Measurements from ENCODE around the gene NUP210. TPM values are rescaled to one million over a fixed set of nuclear protein-coding genes. Genes with fewer than 3 reads are reported as not detected.

Gene NUP210
- total RNA-seq, 2 donors from 2014 or later, result 106 to 224 TPM

DNA sequence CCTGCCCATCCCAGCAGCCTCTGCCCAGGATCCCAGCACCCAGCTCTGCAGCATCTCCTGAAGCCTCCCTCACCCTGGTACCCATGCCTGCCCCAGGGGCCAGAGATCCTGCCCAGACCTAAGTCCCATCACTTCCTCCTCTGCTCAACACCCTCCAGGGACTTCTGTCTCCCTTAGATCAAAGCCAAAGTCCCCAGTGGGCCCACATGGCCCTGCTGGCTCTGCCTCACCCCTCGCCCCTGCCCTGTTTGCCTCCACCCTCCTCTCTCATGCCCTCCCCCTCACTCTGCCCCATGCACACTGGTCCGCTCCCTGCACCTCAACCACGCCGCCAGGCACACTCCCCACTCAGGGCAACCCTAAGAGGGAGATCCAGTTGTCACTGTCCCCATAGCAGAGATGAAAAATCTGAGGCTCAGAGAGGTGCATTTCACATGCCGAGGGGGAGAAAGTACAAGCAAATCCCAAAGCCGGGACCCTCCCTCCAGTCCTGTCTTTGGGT, 146.5 kb downstream of the NUP210 start:
- no peaks in the 10 kb centered on the region for H3K9me3 Mint-ChIP-seq
- peaks cover 0 to 7% of the 10 kb centered on the region in 2 donors for H3K27me3 Mint-ChIP-seq
- no peak overlapping the region for H3K27ac Mint-ChIP-seq

DNA sequence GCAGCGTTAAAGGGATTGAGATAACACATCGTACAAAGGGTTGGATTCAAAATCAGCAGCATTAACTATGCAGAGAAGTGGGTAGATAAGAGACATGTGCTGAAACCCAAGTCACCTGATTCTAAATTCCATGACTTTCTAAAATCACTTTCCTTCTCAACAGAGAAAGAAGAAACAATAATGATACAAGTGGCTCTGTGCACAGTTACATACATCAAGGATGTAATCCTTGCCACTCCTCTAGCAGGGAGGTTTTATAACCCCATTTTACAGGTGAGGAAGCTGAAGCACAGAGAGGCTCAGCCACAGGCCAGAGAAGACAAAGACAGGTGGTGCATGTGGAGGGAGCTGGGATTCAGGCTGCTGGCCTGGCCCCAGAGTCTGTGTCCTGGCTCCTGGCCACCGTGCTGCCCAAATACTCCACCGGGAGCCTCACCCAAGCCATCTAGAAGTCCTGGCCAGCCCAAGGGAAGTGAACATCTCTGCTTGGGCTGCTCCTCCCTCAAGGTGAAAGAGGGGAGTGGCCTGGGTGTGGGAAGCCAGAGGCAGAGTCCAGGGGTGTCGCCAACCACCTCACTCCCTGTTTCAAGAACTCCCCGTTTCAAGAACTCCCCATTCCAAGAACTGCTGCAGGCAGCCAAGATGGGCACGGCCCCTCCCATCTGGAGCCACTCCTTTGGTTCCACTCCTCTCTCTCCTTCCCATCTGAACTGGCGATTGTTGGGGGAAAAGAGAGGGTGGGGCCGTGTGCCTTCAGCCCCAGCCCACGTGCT, 147.1 kb downstream of the NUP210 start:
- Mint-ChIP-seq H3K4me3 (no peak overlapping the region), H3K27me3 (peaks cover 0 to 7% of the 10 kb centered on the region in 2 donors), H3K9me3 (no peaks in the 10 kb centered on the region), H3K27ac (no peak overlapping the region), H3K36me3 (no peaks in the 10 kb centered on the region), H3K4me1 (ENCODE audit: low read depth in 2 of 2) (no peaks in the 10 kb centered on the region)
- DNase-seq (ENCODE audit: low spot score) (no peak), ATAC-seq (no peak)

More for the DNA sequence above, 146.5 kb downstream of the NUP210 start:
- H3K4me3 Mint-ChIP-seq, result no peak overlapping the region
- DNase-seq (ENCODE audit: low spot score), result no peak
- peak; percentile 15 to 46 for ATAC-seq
- no peaks in the 10 kb centered on the region for H3K4me1 Mint-ChIP-seq (ENCODE audit: low read depth in 2 of 2)
- H3K36me3 Mint-ChIP-seq, result no peaks in the 10 kb centered on the region

DNA sequence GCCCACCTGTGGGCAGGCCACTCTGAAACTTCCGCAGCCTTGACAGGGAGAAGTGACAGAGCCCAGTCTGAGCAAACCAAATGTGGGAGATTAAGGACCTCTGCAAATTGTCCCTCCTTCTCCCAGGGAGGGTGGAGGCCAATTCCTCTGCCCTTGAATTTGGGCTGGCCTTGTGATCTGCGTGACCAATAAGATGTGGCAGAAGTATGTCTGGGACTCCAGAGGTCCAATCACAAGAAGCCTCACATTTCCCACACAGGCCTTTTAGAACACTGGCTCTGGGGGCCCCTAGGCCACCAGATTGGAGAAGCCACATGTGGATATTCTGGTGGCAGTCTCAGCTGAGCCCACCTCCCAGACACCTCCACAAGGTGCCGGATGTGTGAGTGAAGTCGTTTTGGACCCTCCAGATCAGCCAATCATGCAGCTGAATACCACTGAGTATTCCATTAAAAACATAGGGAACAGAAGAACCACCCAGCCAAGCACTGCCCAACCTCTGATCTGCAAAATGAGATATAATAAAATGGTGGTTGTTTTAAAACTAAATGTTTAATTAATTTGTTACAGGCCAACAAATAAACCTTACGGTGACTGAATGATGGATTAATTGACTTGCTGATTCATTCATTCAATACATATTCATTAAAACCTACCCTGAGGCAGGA, 150.3 kb downstream of the NUP210 start:
- Mint-ChIP-seq H3K27me3 (peaks cover 0 to 4% of the 10 kb centered on the region in 2 donors), H3K36me3 (no peaks in the 10 kb centered on the region), H3K4me3 (no peak overlapping the region), H3K27ac (no peak overlapping the region), H3K4me1 (ENCODE audit: low read depth in 2 of 2) (no peaks in the 10 kb centered on the region), H3K9me3 (no peaks in the 10 kb centered on the region)
- DNase-seq (ENCODE audit: low spot score) (no peak), ATAC-seq (no peak)

DNA sequence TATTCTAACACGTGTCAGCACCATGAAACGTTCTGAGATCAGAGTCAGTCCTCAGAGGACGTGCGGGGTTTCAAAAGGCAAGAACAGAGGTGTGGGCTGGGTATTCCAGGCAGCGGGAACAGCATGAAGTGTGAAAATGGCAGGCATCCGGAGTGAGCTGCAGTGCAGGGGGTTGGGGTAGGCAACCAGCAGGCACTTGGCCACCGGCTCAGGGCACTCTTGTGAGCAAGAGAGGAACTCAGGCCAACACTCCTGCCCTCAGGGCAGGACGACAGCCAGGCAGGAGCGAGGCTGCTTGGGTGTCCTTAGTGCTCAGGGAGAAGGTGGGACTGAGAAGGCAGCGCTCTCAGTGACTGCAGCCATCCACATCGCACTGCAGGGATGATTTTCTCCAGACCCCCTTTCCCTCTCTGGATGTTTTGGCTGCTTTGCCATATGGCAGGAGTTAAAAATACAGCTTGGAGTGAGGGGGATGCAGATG, 151.1 kb downstream of the NUP210 start:
- peaks cover 0 to 4% of the 10 kb centered on the region in 2 donors for H3K27me3 Mint-ChIP-seq
- no peak overlapping the region for H3K4me3 Mint-ChIP-seq
- H3K27ac Mint-ChIP-seq, result no peak overlapping the region
- no peaks in the 10 kb centered on the region for H3K36me3 Mint-ChIP-seq
- H3K9me3 Mint-ChIP-seq, result no peaks in the 10 kb centered on the region
- no peak for DNase-seq (ENCODE audit: low spot score)
- H3K4me1 Mint-ChIP-seq (ENCODE audit: low read depth in 2 of 2), result no peaks in the 10 kb centered on the region
- no peak for ATAC-seq

DNA sequence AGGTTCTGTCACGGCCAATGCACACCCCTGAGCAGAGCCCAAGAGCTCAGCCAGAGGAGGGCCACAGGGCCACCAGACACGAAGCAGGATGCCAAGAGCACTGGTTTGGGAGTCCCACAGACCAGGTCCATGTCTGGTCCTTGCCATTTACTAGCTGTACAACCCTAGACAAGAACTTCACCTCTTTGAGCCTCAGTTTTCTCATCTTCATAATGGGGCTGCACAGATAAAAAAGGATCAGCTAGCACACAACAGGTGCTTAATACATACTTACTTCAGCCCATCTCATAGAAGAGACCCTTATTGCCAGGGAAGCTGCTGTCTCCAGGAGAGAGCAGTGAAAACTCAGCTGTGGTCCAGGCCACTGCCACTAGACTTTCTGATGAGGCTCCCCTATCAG, 152.0 kb downstream of the NUP210 start:
- DNase-seq (ENCODE audit: low spot score), result no peak
- Mint-ChIP-seq H3K4me1 (ENCODE audit: low read depth in 2 of 2) (no peaks in the 10 kb centered on the region), H3K27ac (no peak overlapping the region)

DNA sequence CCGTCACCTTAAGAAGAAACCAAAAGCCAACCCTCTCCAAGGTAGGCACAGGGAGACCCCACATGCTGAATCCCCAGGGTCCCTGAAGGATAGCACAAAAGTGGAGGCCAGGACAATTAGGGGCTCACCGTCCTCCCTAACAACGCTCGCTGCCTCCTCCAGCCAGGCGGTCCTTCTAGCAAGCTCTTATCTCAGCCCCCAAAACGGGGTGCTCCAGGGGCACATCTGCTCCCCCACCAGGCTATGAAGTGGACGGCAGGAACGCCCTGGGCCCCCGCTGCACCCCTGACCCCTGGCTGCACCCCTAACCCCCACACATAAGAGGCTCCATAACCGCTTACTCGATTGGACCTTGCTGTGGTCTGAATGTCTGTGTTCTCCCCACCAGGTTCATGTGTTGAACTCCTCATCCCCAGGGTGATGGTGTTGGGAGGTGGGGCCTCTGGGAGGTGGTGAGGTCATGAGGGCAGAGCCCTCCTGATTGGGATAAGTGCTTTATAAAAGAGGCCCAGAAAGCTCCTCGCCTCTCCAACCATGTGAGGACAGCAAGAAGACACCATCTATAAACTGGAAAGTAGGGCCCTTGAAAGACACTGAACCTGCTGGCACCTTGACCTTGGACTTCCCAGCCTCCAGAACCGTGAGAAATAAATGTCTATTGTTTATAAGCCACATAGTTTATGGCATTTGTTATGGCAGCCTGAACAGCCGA, 153.3 kb downstream of the NUP210 start:
- no peaks in the 10 kb centered on the region for H3K9me3 Mint-ChIP-seq
- peaks cover 0 to 4% of the 10 kb centered on the region in 2 donors for H3K27me3 Mint-ChIP-seq
- DNase-seq (ENCODE audit: low spot score) (no peak), ATAC-seq (no peak)
- no peaks in the 10 kb centered on the region for H3K36me3 Mint-ChIP-seq
- peaks cover 6% of the 10 kb centered on the region in 2 donors for H3K4me1 Mint-ChIP-seq (ENCODE audit: low read depth in 2 of 2)
- no peak overlapping the region for H3K4me3 Mint-ChIP-seq
- H3K27ac Mint-ChIP-seq, result no peak overlapping the region

More for the DNA sequence above, 152.0 kb downstream of the NUP210 start:
- no peaks in the 10 kb centered on the region for H3K9me3 Mint-ChIP-seq
- H3K36me3 Mint-ChIP-seq, result no peaks in the 10 kb centered on the region
- H3K27me3 Mint-ChIP-seq, result peaks cover 0 to 4% of the 10 kb centered on the region in 2 donors
- H3K4me3 Mint-ChIP-seq, result no peak overlapping the region
- ATAC-seq, result no peak

Other genes with a start within 250 kb of the NUP210 start
- gene HDAC11, start 60.0 kb upstream of the NUP210 start, total RNA-seq, result 1 to 10 TPM; 1.8 to 3.5 TPM
- not detected for gene FBLN2, start 128.8 kb upstream of the NUP210 start, total RNA-seq

Measured in natural killer cell treated with Interleukin-12 subunit alpha and Interleukin-12 subunit beta and Interleukin-15 and Interleukin-18, amount 100 ng/mL, for 72 hours (primary cell).